ENCODE measurements around the gene LPP. TPM values are rescaled to one million over a fixed set of nuclear protein-coding genes. Genes with fewer than 3 reads are reported as not detected.

Gene LPP
- total RNA-seq, 1 donor, result 77.4 TPM

- peaks cover 12% of the 10 kb centered on the region for H3K4me1 ChIP-seq (ENCODE audit: insufficient read depth, low read length)
- DNase-seq (ENCODE audit: insufficient read length, low spot score, missing footprints), result peak; percentile 76
- TF ChIP-seq CTCF (IDR thresholded peaks at IDR 0.05; ENCODE audit: extremely low read depth, low read depth, low read length), result no peak
- H3K4me3 ChIP-seq (ENCODE audit: insufficient read depth, low read length), result no peak overlapping the region
- peaks cover 18% of the 10 kb centered on the region for H3K79me2 ChIP-seq (ENCODE audit: insufficient read depth, low read length)
- peaks cover 4% of the 10 kb centered on the region for H3K36me3 ChIP-seq (ENCODE audit: insufficient read depth, low read length)
- H3K9me3 ChIP-seq (ENCODE audit: low read depth, low read length), result no peaks in the 10 kb centered on the region
- H3K4me2 ChIP-seq (ENCODE audit: insufficient read depth, low read length), result peak overlapping the region; percentile 25
- H4K20me1 ChIP-seq (ENCODE audit: insufficient read depth, low read length), result peaks cover 2% of the 10 kb centered on the region
- peak overlapping the region; percentile 44 for H3K27ac ChIP-seq (ENCODE audit: low read depth, low read length)
- no peaks in the 10 kb centered on the region for H3K27me3 ChIP-seq (ENCODE audit: insufficient read depth, low read length)
- no peak overlapping the region for H2AFZ ChIP-seq (ENCODE audit: low read length)
Observed at GRCh38 chr3:188706176-188706575, 552.2 kb downstream of the LPP start.

GRCh38 chr3:188706599-188706998 lies 552.6 kb downstream of the LPP start:
- Histone ChIP-seq H3K27ac (ENCODE audit: low read depth, low read length) (peak overlapping the region; percentile 44), H2AFZ (ENCODE audit: low read length) (no peak overlapping the region), H3K9me3 (ENCODE audit: low read depth, low read length) (no peaks in the 10 kb centered on the region), H3K4me1 (ENCODE audit: insufficient read depth, low read length) (peaks cover 16% of the 10 kb centered on the region), H4K20me1 (ENCODE audit: insufficient read depth, low read length) (no peaks in the 10 kb centered on the region), H3K4me3 (ENCODE audit: insufficient read depth, low read length) (no peak overlapping the region), H3K36me3 (ENCODE audit: insufficient read depth, low read length) (peaks cover 4% of the 10 kb centered on the region), H3K79me2 (ENCODE audit: insufficient read depth, low read length) (peaks cover 15% of the 10 kb centered on the region), H3K27me3 (ENCODE audit: insufficient read depth, low read length) (no peaks in the 10 kb centered on the region), H3K4me2 (ENCODE audit: insufficient read depth, low read length) (peak overlapping the region; percentile 25)
- TF ChIP-seq CTCF (IDR thresholded peaks at IDR 0.05; ENCODE audit: extremely low read depth, low read depth, low read length), result no peak
- no peak for DNase-seq (ENCODE audit: insufficient read length, low spot score, missing footprints)

- Histone ChIP-seq H2AFZ (ENCODE audit: low read length) (no peak overlapping the region), H3K27ac (ENCODE audit: low read depth, low read length) (no peak overlapping the region), H3K4me3 (ENCODE audit: insufficient read depth, low read length) (no peak overlapping the region), H3K79me2 (ENCODE audit: insufficient read depth, low read length) (peaks cover 15% of the 10 kb centered on the region), H3K27me3 (ENCODE audit: insufficient read depth, low read length) (no peaks in the 10 kb centered on the region), H3K4me2 (ENCODE audit: insufficient read depth, low read length) (no peak overlapping the region), H4K20me1 (ENCODE audit: insufficient read depth, low read length) (peaks cover 8% of the 10 kb centered on the region), H3K9me3 (ENCODE audit: low read depth, low read length) (no peaks in the 10 kb centered on the region), H3K4me1 (ENCODE audit: insufficient read depth, low read length) (peaks cover 26% of the 10 kb centered on the region), H3K36me3 (ENCODE audit: insufficient read depth, low read length) (peaks cover 4% of the 10 kb centered on the region)
- TF ChIP-seq CTCF (IDR thresholded peaks at IDR 0.05; ENCODE audit: extremely low read depth, low read depth, low read length), result no peak
- DNase-seq (ENCODE audit: insufficient read length, low spot score, missing footprints), result no peak
Observed at GRCh38 chr3:188707381-188708288, 553.7 kb downstream of the LPP start.

GRCh38 chr3:188711881-188712247 lies 557.9 kb downstream of the LPP start:
- Histone ChIP-seq H3K27me3 (ENCODE audit: insufficient read depth, low read length) (no peaks in the 10 kb centered on the region), H3K36me3 (ENCODE audit: insufficient read depth, low read length) (peaks cover 4% of the 10 kb centered on the region), H3K4me2 (ENCODE audit: insufficient read depth, low read length) (peak overlapping the region; percentile 49), H2AFZ (ENCODE audit: low read length) (no peak overlapping the region), H3K9me3 (ENCODE audit: low read depth, low read length) (no peaks in the 10 kb centered on the region), H4K20me1 (ENCODE audit: insufficient read depth, low read length) (peaks cover 11% of the 10 kb centered on the region), H3K27ac (ENCODE audit: low read depth, low read length) (peak overlapping the region; percentile 76), H3K4me3 (ENCODE audit: insufficient read depth, low read length) (no peak overlapping the region), H3K79me2 (ENCODE audit: insufficient read depth, low read length) (peaks cover 9% of the 10 kb centered on the region), H3K4me1 (ENCODE audit: insufficient read depth, low read length) (peaks cover 19% of the 10 kb centered on the region)
- TF ChIP-seq CTCF (IDR thresholded peaks at IDR 0.05; ENCODE audit: extremely low read depth, low read depth, low read length), result no peak
- DNase-seq (ENCODE audit: insufficient read length, low spot score, missing footprints), result no peak
